SU-DHL-6 (cell line): Measurements from ENCODE around the gene RENBP.

Source experiments
- EZH2phosphoT487 ChIP-seq: fragments of 200-600 bp; sonication (generic), shearing (Covaris generic); conservative IDR thresholded peaks from 2 replicates; pipeline ENCODE4 v1.6.1; 2018; ENCODE audit warnings: mild to moderate bottlenecking, antibody characterized with exemption, low read length, moderate library complexity, mixed read lengths
- TF ChIP-seq, protein P1 (sequence below): fragments of 200-600 bp; sonication (generic); IDR thresholded peaks from one replicate; pipeline ENCODE4 v1.5.1; 2017; ENCODE audit warnings: antibody characterized with exemption, mild to moderate bottlenecking, low read length, moderate library complexity; ENCODE audit not compliant: insufficient read depth, poor library complexity, severe bottlenecking

DNA sequence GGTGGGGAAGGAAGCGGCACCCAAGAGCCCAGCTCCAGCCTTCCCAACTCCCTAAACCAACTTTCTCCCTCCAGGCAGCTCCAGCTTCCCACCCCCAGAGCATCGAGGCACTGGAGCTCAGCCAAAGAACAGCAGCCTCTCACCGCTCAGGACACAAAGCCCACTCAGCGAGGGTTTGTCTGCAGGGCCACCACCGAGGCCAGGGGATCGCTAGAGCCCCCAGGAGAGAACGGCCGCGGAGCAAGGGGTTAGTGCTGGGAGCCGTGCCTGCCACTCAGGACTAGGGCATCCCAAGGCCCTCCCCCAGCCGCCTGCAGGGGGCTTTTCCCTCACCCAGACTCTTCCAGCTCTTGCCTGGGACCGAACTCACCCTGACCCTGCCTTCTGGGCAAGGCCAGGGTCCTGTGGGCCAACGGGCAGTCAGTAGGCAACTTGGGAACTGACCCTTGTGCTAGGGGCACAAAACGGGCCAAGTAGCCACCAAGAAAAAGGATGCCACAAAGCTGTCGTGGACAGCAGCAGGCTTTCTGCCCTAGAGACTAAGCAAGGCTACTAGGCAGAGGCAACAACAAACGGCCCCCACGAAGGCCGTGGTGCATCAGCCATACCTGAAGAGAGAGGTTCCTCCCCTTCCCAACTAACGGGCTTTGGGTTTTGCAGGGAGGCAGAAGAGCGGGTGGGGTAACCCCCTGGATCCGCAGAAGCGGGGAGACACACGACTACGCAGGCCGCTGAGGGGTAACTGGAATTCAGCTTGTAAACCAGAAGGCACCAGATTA is 24.9 kb upstream of the RENBP start:
- TF ChIP-seq, protein P1, sequence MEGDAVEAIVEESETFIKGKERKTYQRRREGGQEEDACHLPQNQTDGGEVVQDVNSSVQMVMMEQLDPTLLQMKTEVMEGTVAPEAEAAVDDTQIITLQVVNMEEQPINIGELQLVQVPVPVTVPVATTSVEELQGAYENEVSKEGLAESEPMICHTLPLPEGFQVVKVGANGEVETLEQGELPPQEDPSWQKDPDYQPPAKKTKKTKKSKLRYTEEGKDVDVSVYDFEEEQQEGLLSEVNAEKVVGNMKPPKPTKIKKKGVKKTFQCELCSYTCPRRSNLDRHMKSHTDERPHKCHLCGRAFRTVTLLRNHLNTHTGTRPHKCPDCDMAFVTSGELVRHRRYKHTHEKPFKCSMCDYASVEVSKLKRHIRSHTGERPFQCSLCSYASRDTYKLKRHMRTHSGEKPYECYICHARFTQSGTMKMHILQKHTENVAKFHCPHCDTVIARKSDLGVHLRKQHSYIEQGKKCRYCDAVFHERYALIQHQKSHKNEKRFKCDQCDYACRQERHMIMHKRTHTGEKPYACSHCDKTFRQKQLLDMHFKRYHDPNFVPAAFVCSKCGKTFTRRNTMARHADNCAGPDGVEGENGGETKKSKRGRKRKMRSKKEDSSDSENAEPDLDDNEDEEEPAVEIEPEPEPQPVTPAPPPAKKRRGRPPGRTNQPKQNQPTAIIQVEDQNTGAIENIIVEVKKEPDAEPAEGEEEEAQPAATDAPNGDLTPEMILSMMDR = no peak
- TF ChIP-seq EZH2phosphoT487 = no peak
